ENCODE measurements around the gene KCNQ5.

Gene KCNQ5

DNA sequence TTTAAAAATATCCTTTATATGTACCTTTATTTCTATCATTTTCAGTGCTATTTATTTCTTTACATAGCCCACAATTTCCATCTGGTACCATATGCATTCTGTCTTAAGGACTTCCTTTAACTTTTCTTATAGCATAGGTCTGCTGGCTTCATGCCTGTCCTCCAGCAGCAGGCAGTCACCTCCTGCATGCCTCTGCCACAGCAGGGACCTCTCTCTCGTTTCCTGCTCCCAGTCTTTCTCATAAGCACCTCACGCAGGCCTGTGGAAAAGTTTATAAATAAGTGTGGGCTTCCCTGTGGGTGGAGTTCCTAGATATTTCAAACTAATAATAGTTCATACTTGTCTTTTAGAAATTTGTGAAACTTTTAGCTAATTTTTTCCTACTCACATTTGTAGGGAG, 133.9 kb downstream of the KCNQ5 start:
- Histone ChIP-seq H3K4me1 (ENCODE audit: control insufficient read depth in 2 of 2, insufficient read depth in 1 of 2, low read depth in 1 of 2, low read length in 2 of 2) (no peaks in the 10 kb centered on the region), H3K79me1 (ENCODE audit: low read depth, low read length) (no peaks in the 10 kb centered on the region), H3K23ac (ENCODE audit: low read depth, low read length, poor library complexity) (no peak overlapping the region), H4K91ac (ENCODE audit: low read depth, low read length, poor library complexity) (no peak overlapping the region), H3K18ac (ENCODE audit: low read length) (no peak overlapping the region), H3K27me3 (ENCODE audit: control insufficient read depth in 3 of 3, insufficient read depth in 3 of 3, low read depth in 1 of 3, low read length in 3 of 3) (no peaks in the 10 kb centered on the region), H2AK5ac (ENCODE audit: low read depth, low read length) (no peak overlapping the region), H2BK15ac (ENCODE audit: low read length) (no peak overlapping the region), H3K9ac (ENCODE audit: low read depth, low read length, poor library complexity) (no peak overlapping the region), H3K4ac (ENCODE audit: low read length) (no peak overlapping the region), H2AFZ (ENCODE audit: low read length) (no peak overlapping the region), H3K36me3 (replicated peaks in 1 of 2; ENCODE audit: control insufficient read depth in 2 of 2, insufficient read depth in 2 of 2, low read length in 2 of 2) (no peaks in the 10 kb centered on the region), H4K8ac (ENCODE audit: low read depth, low read length) (no peak overlapping the region), H2BK5ac (ENCODE audit: low read length) (no peak overlapping the region), H3K4me3 (ENCODE audit: low read length in 2 of 2) (no peak overlapping the region), H3K14ac (ENCODE audit: low read length) (no peak overlapping the region), H3K27ac (replicated peaks; ENCODE audit: low read length) (no peak overlapping the region), H3K4me2 (ENCODE audit: insufficient read depth, low read length, poor library complexity, severe bottlenecking) (no peak overlapping the region), H3K9me3 (replicated peaks in 1 of 2; ENCODE audit: control insufficient read depth in 2 of 2, insufficient read depth in 1 of 2, low read depth in 1 of 2, low read length in 2 of 2) (no peaks in the 10 kb centered on the region), H2BK120ac (ENCODE audit: low read depth, low read length) (no peak overlapping the region), H2BK12ac (ENCODE audit: low read length) (no peak overlapping the region)
- no CpG with 5 or more reads among the region's 2 CpGs for WGBS, 2 donors (ENCODE audit: extremely low coverage in 2 of 2, insufficient read length in 2 of 2, insufficient replicate concordance in 1 of 2)
- DNase-seq (ENCODE audit: low spot score): no peak

DNA sequence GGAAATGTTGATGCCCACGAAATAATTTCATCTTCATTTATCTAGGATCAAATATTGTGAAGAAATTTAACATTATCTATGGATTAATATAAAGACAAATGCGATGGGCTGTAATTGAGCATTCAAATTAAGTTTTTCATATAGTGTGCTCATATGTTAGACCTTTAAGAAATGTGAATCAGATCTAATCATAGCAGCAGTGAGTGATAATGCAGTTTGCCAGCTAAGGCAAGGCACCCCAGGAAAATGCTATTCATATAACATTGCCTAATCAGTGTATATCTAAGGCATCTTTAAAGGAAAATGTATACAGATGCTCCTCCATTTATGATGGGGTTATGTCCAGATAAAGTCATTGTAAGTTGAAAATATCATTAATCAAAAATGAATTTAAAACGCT, 135.2 kb downstream of the KCNQ5 start:
- H2BK120ac ChIP-seq (ENCODE audit: low read depth, low read length): no peak overlapping the region
- H3K4me3 ChIP-seq (ENCODE audit: low read length in 2 of 2): no peak overlapping the region
- no peak overlapping the region for H4K91ac ChIP-seq (ENCODE audit: low read depth, low read length, poor library complexity)
- H3K23ac ChIP-seq (ENCODE audit: low read depth, low read length, poor library complexity): no peak overlapping the region
- H3K14ac ChIP-seq (ENCODE audit: low read length): no peak overlapping the region
- H3K79me1 ChIP-seq (ENCODE audit: low read depth, low read length): no peaks in the 10 kb centered on the region
- no peak overlapping the region for H2AFZ ChIP-seq (ENCODE audit: low read length)
- H3K9ac ChIP-seq (ENCODE audit: low read depth, low read length, poor library complexity): no peak overlapping the region
- H3K36me3 ChIP-seq (replicated peaks in 1 of 2; ENCODE audit: control insufficient read depth in 2 of 2, insufficient read depth in 2 of 2, low read length in 2 of 2): no peaks in the 10 kb centered on the region
- H3K4me2 ChIP-seq (ENCODE audit: insufficient read depth, low read length, poor library complexity, severe bottlenecking): no peak overlapping the region
- H3K27me3 ChIP-seq (ENCODE audit: control insufficient read depth in 3 of 3, insufficient read depth in 3 of 3, low read depth in 1 of 3, low read length in 3 of 3): no peaks in the 10 kb centered on the region
- no peak overlapping the region for H3K18ac ChIP-seq (ENCODE audit: low read length)
- H3K4me1 ChIP-seq (ENCODE audit: control insufficient read depth in 2 of 2, insufficient read depth in 1 of 2, low read depth in 1 of 2, low read length in 2 of 2): peaks cover 0 to 1% of the 10 kb centered on the region in 2 donors
- no peak overlapping the region for H3K4ac ChIP-seq (ENCODE audit: low read length)
- H2BK15ac ChIP-seq (ENCODE audit: low read length): no peak overlapping the region
- no peak overlapping the region for H4K8ac ChIP-seq (ENCODE audit: low read depth, low read length)
- H2BK12ac ChIP-seq (ENCODE audit: low read length): no peak overlapping the region
- no peaks in the 10 kb centered on the region for H3K9me3 ChIP-seq (replicated peaks in 1 of 2; ENCODE audit: control insufficient read depth in 2 of 2, insufficient read depth in 1 of 2, low read depth in 1 of 2, low read length in 2 of 2)
- H2BK5ac ChIP-seq (ENCODE audit: low read length): no peak overlapping the region
- DNase-seq (ENCODE audit: low spot score): no peak
- H3K27ac ChIP-seq (replicated peaks; ENCODE audit: low read length): no peak overlapping the region
- no CpG with 5 or more reads among the region's 3 CpGs for WGBS, 2 donors (ENCODE audit: extremely low coverage in 2 of 2, insufficient read length in 2 of 2, insufficient replicate concordance in 1 of 2)
- H2AK5ac ChIP-seq (ENCODE audit: low read depth, low read length): no peak overlapping the region

DNA sequence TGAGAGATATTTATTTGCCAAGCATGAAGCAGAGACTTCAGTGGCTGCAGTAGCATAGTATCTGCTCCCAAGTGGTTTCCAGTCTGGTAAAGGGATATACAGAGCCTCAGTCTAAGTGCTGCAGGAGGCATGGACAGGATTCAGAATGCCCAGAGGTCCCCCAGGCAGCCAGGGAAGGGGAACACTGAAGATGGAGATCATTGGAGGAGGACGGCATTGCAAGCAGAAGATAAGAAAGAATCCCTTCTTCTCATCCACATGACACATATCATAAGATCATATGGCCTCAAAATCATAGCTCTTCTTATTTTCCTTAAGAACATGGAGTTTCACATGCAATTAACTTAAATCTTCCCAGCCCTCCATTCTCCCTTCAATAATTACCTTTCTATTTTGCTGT, 136.1 kb downstream of the KCNQ5 start:
- WGBS, 2 donors (ENCODE audit: extremely low coverage in 2 of 2, insufficient read length in 2 of 2, insufficient replicate concordance in 1 of 2): no CpG with 5 or more reads among the region's 1 CpG

DNA sequence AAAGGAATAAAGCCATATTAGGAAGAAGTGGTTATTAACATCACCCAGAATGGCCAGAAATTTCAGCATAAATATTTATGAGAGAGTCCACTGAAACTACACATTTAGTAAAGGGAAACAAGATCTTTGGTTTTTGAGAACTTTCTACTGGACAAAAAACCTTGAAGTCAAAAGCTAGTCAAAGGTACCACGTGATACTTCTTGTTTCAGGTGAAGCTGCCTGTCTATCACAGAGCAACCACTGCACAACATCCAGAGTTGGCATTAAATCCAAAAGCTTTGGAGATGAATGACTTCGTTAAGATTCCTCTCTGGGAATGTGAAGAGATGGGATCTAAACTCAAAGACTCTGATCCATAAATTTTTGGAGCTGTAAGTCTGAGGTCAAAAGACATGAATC, 137.0 kb downstream of the KCNQ5 start:
- WGBS, 2 donors (ENCODE audit: extremely low coverage in 2 of 2, insufficient read length in 2 of 2, insufficient replicate concordance in 1 of 2): no CpG with 5 or more reads among the region's 2 CpGs
- no peak overlapping the region for H4K8ac ChIP-seq (ENCODE audit: low read depth, low read length)

More for the DNA sequence above, 136.1 kb downstream of the KCNQ5 start:
- no peak overlapping the region for H3K4ac ChIP-seq (ENCODE audit: low read length)
- no peaks in the 10 kb centered on the region for H3K27me3 ChIP-seq (ENCODE audit: control insufficient read depth in 3 of 3, insufficient read depth in 3 of 3, low read depth in 1 of 3, low read length in 3 of 3)
- H3K14ac ChIP-seq (ENCODE audit: low read length): no peak overlapping the region
- H4K8ac ChIP-seq (ENCODE audit: low read depth, low read length): no peak overlapping the region
- no peak overlapping the region for H2BK12ac ChIP-seq (ENCODE audit: low read length)
- H3K4me2 ChIP-seq (ENCODE audit: insufficient read depth, low read length, poor library complexity, severe bottlenecking): no peak overlapping the region
- H2AFZ ChIP-seq (ENCODE audit: low read length): no peak overlapping the region
- no peak overlapping the region for H2BK15ac ChIP-seq (ENCODE audit: low read length)
- H3K79me1 ChIP-seq (ENCODE audit: low read depth, low read length): no peaks in the 10 kb centered on the region
- no peaks in the 10 kb centered on the region for H3K9me3 ChIP-seq (replicated peaks in 1 of 2; ENCODE audit: control insufficient read depth in 2 of 2, insufficient read depth in 1 of 2, low read depth in 1 of 2, low read length in 2 of 2)
- no peak overlapping the region for H3K18ac ChIP-seq (ENCODE audit: low read length)
- H3K4me1 ChIP-seq (ENCODE audit: control insufficient read depth in 2 of 2, insufficient read depth in 1 of 2, low read depth in 1 of 2, low read length in 2 of 2): peaks cover 0 to 1% of the 10 kb centered on the region in 2 donors
- no peak overlapping the region for H3K23ac ChIP-seq (ENCODE audit: low read depth, low read length, poor library complexity)
- no peaks in the 10 kb centered on the region for H3K36me3 ChIP-seq (replicated peaks in 1 of 2; ENCODE audit: control insufficient read depth in 2 of 2, insufficient read depth in 2 of 2, low read length in 2 of 2)
- H2AK5ac ChIP-seq (ENCODE audit: low read depth, low read length): no peak overlapping the region
- DNase-seq (ENCODE audit: low spot score): no peak
- H2BK120ac ChIP-seq (ENCODE audit: low read depth, low read length): no peak overlapping the region
- H4K91ac ChIP-seq (ENCODE audit: low read depth, low read length, poor library complexity): no peak overlapping the region
- H3K27ac ChIP-seq (replicated peaks; ENCODE audit: low read length): no peak overlapping the region
- no peak overlapping the region for H3K4me3 ChIP-seq (ENCODE audit: low read length in 2 of 2)
- H3K9ac ChIP-seq (ENCODE audit: low read depth, low read length, poor library complexity): no peak overlapping the region
- no peak overlapping the region for H2BK5ac ChIP-seq (ENCODE audit: low read length)

More for the DNA sequence above, 137.0 kb downstream of the KCNQ5 start:
- no peak overlapping the region for H2BK15ac ChIP-seq (ENCODE audit: low read length)
- no peak overlapping the region for H3K4me3 ChIP-seq (ENCODE audit: low read length in 2 of 2)
- no peak overlapping the region for H3K18ac ChIP-seq (ENCODE audit: low read length)
- no peak for DNase-seq (ENCODE audit: low spot score)
- H3K23ac ChIP-seq (ENCODE audit: low read depth, low read length, poor library complexity): no peak overlapping the region
- no peak overlapping the region for H3K4me2 ChIP-seq (ENCODE audit: insufficient read depth, low read length, poor library complexity, severe bottlenecking)
- no peak overlapping the region for H2AFZ ChIP-seq (ENCODE audit: low read length)
- H3K9me3 ChIP-seq (replicated peaks in 1 of 2; ENCODE audit: control insufficient read depth in 2 of 2, insufficient read depth in 1 of 2, low read depth in 1 of 2, low read length in 2 of 2): no peaks in the 10 kb centered on the region
- H3K79me1 ChIP-seq (ENCODE audit: low read depth, low read length): no peaks in the 10 kb centered on the region
- H3K14ac ChIP-seq (ENCODE audit: low read length): no peak overlapping the region
- H2BK12ac ChIP-seq (ENCODE audit: low read length): no peak overlapping the region
- no peak overlapping the region for H4K91ac ChIP-seq (ENCODE audit: low read depth, low read length, poor library complexity)
- H3K4me1 ChIP-seq (ENCODE audit: control insufficient read depth in 2 of 2, insufficient read depth in 1 of 2, low read depth in 1 of 2, low read length in 2 of 2): peaks cover 0 to 1% of the 10 kb centered on the region in 2 donors
- no peak overlapping the region for H2BK120ac ChIP-seq (ENCODE audit: low read depth, low read length)
- H3K36me3 ChIP-seq (replicated peaks in 1 of 2; ENCODE audit: control insufficient read depth in 2 of 2, insufficient read depth in 2 of 2, low read length in 2 of 2): no peaks in the 10 kb centered on the region
- H3K9ac ChIP-seq (ENCODE audit: low read depth, low read length, poor library complexity): no peak overlapping the region
- no peak overlapping the region for H3K27ac ChIP-seq (replicated peaks; ENCODE audit: low read length)
- no peaks in the 10 kb centered on the region for H3K27me3 ChIP-seq (ENCODE audit: control insufficient read depth in 3 of 3, insufficient read depth in 3 of 3, low read depth in 1 of 3, low read length in 3 of 3)
- H3K4ac ChIP-seq (ENCODE audit: low read length): no peak overlapping the region
- H2BK5ac ChIP-seq (ENCODE audit: low read length): no peak overlapping the region
- no peak overlapping the region for H2AK5ac ChIP-seq (ENCODE audit: low read depth, low read length)
